ENCODE results near the gene SF3A1.

DNA sequence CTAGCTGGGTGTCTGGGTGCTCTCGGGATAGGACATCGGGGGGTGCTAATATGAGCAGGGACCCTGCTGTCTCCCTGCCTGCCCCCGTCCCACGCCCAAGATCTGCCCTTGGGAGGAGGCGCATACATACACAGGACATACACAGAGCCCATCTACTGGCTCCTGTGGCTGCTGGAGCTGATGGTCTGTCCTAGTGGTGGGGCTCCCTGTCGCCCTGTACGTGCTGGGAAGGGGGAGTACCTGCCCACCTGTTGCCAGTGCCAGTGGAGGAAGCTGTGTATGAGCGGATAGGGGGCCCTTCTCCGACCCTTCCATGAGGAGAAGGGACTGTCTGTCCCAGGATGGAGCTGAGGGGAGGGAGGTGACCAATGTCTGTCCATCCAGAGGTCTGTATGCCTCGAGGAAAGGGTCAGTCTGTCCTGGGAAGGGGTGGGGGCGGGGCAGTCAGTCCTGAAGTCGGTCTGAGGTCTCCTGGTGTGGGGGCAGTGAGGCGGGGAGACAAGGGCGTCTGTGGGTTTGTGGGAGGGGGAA, 30.9 kb downstream of the SF3A1 start:
- TF ChIP-seq, protein P1, sequence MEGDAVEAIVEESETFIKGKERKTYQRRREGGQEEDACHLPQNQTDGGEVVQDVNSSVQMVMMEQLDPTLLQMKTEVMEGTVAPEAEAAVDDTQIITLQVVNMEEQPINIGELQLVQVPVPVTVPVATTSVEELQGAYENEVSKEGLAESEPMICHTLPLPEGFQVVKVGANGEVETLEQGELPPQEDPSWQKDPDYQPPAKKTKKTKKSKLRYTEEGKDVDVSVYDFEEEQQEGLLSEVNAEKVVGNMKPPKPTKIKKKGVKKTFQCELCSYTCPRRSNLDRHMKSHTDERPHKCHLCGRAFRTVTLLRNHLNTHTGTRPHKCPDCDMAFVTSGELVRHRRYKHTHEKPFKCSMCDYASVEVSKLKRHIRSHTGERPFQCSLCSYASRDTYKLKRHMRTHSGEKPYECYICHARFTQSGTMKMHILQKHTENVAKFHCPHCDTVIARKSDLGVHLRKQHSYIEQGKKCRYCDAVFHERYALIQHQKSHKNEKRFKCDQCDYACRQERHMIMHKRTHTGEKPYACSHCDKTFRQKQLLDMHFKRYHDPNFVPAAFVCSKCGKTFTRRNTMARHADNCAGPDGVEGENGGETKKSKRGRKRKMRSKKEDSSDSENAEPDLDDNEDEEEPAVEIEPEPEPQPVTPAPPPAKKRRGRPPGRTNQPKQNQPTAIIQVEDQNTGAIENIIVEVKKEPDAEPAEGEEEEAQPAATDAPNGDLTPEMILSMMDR (IDR thresholded peaks at IDR 0.05) = no peak
- no peak for TF ChIP-seq POLR2A (IDR thresholded peaks at IDR 0.05)

Data from uterus (tissue), 2 donors.